Lung (tissue), 12 donors: ENCODE data around the gene COL8A1. TPM values are rescaled to one million over a fixed set of nuclear protein-coding genes. Genes with fewer than 3 reads are reported as not detected.
A peak's percentile ranks its signal among the peaks of the same experiment; 100 is the strongest.

Experiments used
- ATAC-seq: fragments of 200-7000 bp; cut with Tn5 transposase; one replicate; pipeline ENCODE4 v1.9.1; 2020; ENCODE audit warnings: moderate number of reproducible peaks; ENCODE audit not compliant: insufficient read depth, low FRiP score
- DNase-seq, 3 donors: peaks; one replicate each; pipeline ENCODE4 v3.0.0-alpha.2; 2013 to 2017
- H3K27ac ChIP-seq, 2 donors: one replicate each; pipeline ENCODE4 v1.5.1; 2013; ENCODE audit warnings: mild to moderate bottlenecking in 2 of 2, moderate library complexity in 2 of 2, control low read depth in 1 of 2, inconsistent platforms in 1 of 2, low read depth in 1 of 2, low read length in 1 of 2
- H3K27me3 ChIP-seq, 3 donors: one replicate each; pipeline ENCODE4 v1.5.1; 2013; ENCODE audit warnings: low read length in 2 of 3; ENCODE audit not compliant: control insufficient read depth in 3 of 3, insufficient read depth in 3 of 3
- H3K36me3 ChIP-seq, 4 donors: one replicate each; pipeline ENCODE4 v1.5.1; 2013; ENCODE audit warnings: low read length in 4 of 4, mild to moderate bottlenecking in 1 of 4, moderate library complexity in 1 of 4; ENCODE audit not compliant: control insufficient read depth in 4 of 4, insufficient read depth in 4 of 4
- H3K4me1 ChIP-seq, 5 donors: one replicate each; pipeline ENCODE4 v1.5.1; 2013; ENCODE audit warnings: low read length in 5 of 5, mild to moderate bottlenecking in 2 of 5, moderate library complexity in 1 of 5; ENCODE audit not compliant: control insufficient read depth in 5 of 5, insufficient read depth in 5 of 5
- H3K4me3 ChIP-seq: one replicate; pipeline ENCODE4 v1.5.1; 2013; ENCODE audit warnings: mild to moderate bottlenecking, control low read depth, moderate library complexity
- H3K9ac ChIP-seq, 2 donors: one replicate each; pipeline ENCODE4 v1.5.1; 2013; ENCODE audit warnings: low read length in 2 of 2, control low read depth in 1 of 2; ENCODE audit not compliant: insufficient read depth in 1 of 2
- H3K9me3 ChIP-seq, 4 donors: one replicate each; pipeline ENCODE4 v1.5.1; 2013; ENCODE audit warnings: low read length in 3 of 4, mild to moderate bottlenecking in 1 of 4, moderate library complexity in 1 of 4; ENCODE audit not compliant: control insufficient read depth in 4 of 4, insufficient read depth in 3 of 4
- CTCF ChIP-seq: IDR thresholded peaks from 2 replicates; pipeline ENCODE4 v1.5.1; 2012; ENCODE audit warnings: mild to moderate bottlenecking; ENCODE audit errors: control extremely low read depth, extremely low read depth
- WGBS, 2 donors: extraction: QIAGEN DNeasy Blood & Tissue Kit; methylation state at CpG; one replicate each; pipeline ENCODE4 v1.1.7; 2013; 5-methylcytosine and 5-hydroxymethylcytosine counted together
- polyA plus RNA-seq, 2 donors: library from polyadenylated mRNA; stranded (reverse); fragments of 200-250 nt; gene quantifications; one replicate each; pipeline ENCODE4 v1.2.1, GENCODE V29; 2013
- total RNA-seq, 2 donors: library from RNA; depleted of rRNA in 1 of 2; stranded (reverse); fragments of >200 nt in 1 of 2; gene quantifications; one replicate each; pipeline ENCODE4 v1.2.1, GENCODE V29; 2014 to 2021
- donor health status: control.
- donor health status: control.
- donor health status: Bipolar disorder and iron deficiency.
- donor health status: healthy.
- donor health status: DM: yes; HTN: yes; CAD: no.

The COL8A1 gene
- total and polyA plus RNA-seq, 4 donors: 19.5 to 84.6 (median 57.1) TPM

- WGBS, 2 donors: 91 to 96% methylated on average over 2 of the region's 2 CpGs
- H3K9me3 ChIP-seq: peaks cover 0 to 6% (median 3%) of the 10 kb centered on the region in 4 donors
- H3K27ac ChIP-seq: no peak overlapping the region
- H3K4me3 ChIP-seq: no peak overlapping the region
- no peaks in the 10 kb centered on the region for H3K36me3 ChIP-seq
- TF ChIP-seq CTCF: no peak
- no peak for ATAC-seq
- H3K4me1 ChIP-seq: no peaks in the 10 kb centered on the region
- H3K27me3 ChIP-seq: no peaks in the 10 kb centered on the region
- H3K9ac ChIP-seq: no peak overlapping the region
- DNase-seq: no peak
Observed at GRCh38 chr3:99805160-99805559, 166.8 kb downstream of the COL8A1 start.

GRCh38 chr3:99808163-99808794 is 169.9 kb downstream of the COL8A1 start:
- no peak overlapping the region for H3K27ac ChIP-seq

GRCh38 chr3:99809565-99809964 is 171.2 kb downstream of the COL8A1 start:
- Histone ChIP-seq H3K36me3 (no peaks in the 10 kb centered on the region), H3K27me3 (no peaks in the 10 kb centered on the region), H3K4me3 (no peak overlapping the region), H3K4me1 (no peaks in the 10 kb centered on the region), H3K9me3 (peaks cover 0 to 6% (median 2%) of the 10 kb centered on the region in 4 donors), H3K9ac (no peak overlapping the region), H3K27ac (no peak overlapping the region)
- no peak for DNase-seq
- no peak for ATAC-seq
- no peak for TF ChIP-seq CTCF
- 80 to 95% methylated on average over 2 of the region's 2 CpGs for WGBS, 2 donors

More at GRCh38 chr3:99808163-99808794, 169.9 kb downstream of the COL8A1 start:
- H3K27me3 ChIP-seq: no peaks in the 10 kb centered on the region
- 52 to 54% methylated on average over 4 of the region's 4 CpGs for WGBS, 2 donors
- H3K9ac ChIP-seq: no peak overlapping the region
- no peaks in the 10 kb centered on the region for H3K36me3 ChIP-seq
- no peak overlapping the region for H3K4me3 ChIP-seq
- ATAC-seq: no peak
- H3K9me3 ChIP-seq: peaks cover 0 to 6% (median 3%) of the 10 kb centered on the region in 4 donors
- H3K4me1 ChIP-seq: no peaks in the 10 kb centered on the region
- peak; percentile 53 to 69 (median 54) for DNase-seq
- TF ChIP-seq CTCF: peak; percentile 44

- Histone ChIP-seq H3K4me3 (no peak overlapping the region), H3K27me3 (no peaks in the 10 kb centered on the region), H3K36me3 (no peaks in the 10 kb centered on the region), H3K9ac (no peak overlapping the region), H3K27ac (no peak overlapping the region), H3K4me1 (no peaks in the 10 kb centered on the region), H3K9me3 (no peaks in the 10 kb centered on the region)
- ATAC-seq (no peak), DNase-seq (no peak)
- WGBS, 2 donors: 93 to 100% methylated on average over 1 of the region's 1 CpG
- no peak for TF ChIP-seq CTCF
Observed at GRCh38 chr3:99810403-99810802, 172.0 kb downstream of the COL8A1 start.
